GM21529 (cell line): ENCODE data around the gene BRK1.
"Not testable (repeated sequence)": the region's sequence is repeated elsewhere in the genome, so short reads cannot be mapped to it uniquely, and the experiment has no call there.

ENCODE experiments used
- ATAC-seq: cut with Tn5 transposase; IDR thresholded peaks from one replicate; pipeline ENCODE4 v1.9.1; 2021; ENCODE audit not compliant: unreplicated experiment

BRK1 gene

DNA sequence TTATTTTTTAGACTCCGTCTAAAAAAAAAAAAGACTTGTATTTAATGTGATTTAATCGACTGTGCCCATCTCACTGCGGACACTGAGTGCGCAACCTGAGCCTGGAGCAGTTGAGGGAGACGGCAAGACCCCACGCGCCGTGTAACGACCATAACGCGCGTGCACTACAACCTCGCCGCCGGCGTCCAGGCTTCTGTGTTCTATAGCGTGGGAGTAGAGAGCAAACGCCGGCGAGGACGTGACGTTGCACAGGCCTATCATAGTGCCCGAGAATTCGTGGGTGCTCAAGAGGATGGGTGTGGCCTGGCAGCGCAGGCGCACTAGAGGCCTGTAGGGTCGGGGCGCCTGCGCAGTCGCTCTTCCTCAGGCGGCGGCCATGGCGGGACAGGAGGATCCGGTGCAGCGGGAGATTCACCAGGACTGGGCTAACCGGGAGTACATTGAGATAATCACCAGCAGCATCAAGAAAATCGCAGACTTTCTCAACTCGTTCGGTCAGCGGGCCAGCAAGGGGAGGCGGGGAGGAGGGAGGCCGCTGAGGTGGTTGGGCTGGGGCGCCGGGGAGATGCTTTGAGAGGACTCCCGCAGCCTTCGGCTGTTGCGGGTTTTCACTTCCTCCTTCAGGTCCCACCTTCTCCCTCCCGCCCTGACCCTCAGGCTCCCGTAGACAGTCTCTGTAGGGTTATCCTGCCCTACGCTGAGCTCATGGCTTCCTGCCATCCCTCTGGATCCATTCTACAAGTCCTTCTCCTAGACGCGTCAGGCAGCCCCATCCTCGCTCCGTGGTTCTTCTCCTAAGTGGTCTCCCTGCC lies at the start of gene BRK1:
Gene BRK1 (plus strand): TSS at position 350 of the 812 bp plus-strand sequence. CDS start 27 bp downstream, at position 377.
- ATAC-seq, result peak; percentile 98

DNA sequence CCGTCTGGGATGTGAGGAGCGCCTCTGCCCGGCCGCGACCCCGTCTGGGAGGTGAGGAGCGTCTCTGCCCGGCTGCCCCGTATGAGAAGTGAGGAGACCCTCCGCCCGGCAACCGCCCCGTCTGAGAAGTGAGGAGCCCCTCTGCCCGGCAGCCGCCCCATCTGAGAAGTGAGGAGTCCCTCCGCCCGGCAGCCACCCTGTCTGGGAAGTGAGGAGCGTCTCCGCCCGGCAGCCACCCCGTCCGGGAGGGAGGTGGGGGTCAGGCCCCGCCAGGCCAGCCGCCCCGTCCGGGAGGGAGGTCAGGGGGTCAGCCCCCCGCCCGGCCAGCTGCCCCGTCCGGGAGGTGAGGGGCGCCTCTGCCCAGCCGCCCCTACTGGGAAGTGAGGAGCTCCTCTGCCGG lies 45.4 kb upstream of the BRK1 start:
- ATAC-seq, result not testable (repeated sequence)

DNA sequence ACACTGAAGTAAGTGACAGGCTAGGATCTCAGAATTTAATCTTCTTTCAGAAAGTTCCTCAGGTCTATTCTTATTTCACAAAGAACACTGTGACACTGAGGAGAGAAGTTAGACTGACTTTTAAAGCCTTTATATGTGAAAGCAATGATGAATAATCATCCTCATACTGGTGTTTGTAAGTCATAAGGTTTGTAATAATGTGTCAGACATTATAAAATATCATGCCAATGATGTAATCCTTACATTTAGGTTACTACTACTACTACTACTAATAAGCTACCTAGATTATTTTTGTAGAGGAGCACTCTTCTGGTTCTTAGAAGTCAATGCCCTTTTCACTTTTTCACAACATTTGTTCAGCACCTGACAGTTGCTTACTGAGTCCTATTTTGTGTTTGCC lies 40.8 kb upstream of the BRK1 start:
- no peak for ATAC-seq

DNA sequence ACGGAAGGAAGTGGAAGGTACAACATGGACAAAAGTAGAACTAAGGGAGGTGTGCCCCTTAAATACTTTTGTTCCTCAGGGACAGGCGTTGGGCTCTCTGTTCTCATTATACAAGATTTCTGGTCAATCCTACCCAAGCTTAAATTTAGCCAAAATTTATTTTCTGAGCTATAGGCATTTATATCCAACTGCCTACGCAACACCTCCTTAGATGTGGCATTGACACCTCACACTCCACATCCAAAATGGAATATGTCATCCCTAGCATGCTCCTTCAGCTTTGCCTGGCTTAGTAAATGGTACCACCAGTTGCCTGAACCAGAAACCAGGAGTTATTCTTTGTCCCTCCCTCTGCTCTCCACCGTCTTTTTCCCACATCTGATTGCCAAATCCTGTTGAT lies 33.6 kb upstream of the BRK1 start:
- ATAC-seq, result no peak

DNA sequence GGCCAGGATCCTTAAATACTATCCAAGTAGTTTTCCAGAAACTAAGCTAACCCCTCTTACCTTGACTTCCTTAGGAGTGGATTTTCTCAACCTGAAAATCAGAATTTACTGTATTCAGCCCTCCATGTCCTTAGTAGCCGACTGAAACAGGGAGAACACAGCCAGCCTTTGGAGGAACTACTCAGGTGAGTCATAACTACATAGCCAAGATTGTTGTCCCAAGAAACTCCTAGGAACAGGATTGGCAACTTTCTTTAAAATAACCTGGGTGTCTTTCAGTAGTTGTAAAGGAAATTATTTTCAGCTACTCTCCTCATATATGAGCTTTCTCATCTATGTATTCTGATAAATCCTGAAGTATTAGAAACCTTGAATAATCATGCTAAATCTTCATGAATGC lies 29.7 kb upstream of the BRK1 start:
- ATAC-seq, result no peak

DNA sequence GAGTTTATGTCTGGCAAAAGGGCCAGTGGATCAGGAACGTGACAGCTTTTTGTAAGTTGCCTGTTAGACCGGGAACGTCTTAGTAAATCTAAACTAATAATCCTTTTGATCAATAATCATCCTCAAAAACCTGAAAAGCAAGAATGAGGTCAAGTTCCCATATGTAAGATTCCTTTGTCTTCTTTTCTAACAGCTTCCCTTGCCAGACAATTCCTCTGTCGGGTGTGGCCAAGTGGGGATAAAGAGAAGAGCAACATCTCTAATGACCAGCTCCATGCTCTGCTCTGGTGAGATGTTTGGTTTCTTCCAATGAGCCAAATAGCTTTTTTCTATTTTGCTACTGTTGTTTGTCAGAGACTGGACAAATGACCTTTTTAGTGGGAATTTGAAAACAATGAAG lies 27.2 kb upstream of the BRK1 start:
- no peak for ATAC-seq

DNA sequence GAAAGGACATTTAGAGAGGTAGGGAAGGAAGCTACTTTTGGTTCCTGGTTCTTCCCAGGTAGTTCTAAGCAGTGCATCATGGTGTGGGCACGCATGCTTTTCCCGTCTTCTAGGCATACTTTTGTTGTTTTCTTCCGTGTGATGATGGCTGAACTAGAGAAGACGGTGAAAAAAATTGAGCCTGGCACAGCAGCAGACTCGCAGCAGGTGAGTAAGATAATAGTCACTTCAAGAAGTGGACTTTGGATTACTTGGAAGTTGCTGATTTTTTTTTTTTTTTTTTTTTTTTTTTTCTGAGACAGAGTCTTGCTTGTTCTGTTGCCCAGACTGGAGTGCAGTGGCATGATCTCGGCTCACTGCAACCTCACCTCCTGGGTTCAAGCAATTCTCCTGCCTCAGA lies 25.3 kb upstream of the BRK1 start:
- ATAC-seq, result no peak

DNA sequence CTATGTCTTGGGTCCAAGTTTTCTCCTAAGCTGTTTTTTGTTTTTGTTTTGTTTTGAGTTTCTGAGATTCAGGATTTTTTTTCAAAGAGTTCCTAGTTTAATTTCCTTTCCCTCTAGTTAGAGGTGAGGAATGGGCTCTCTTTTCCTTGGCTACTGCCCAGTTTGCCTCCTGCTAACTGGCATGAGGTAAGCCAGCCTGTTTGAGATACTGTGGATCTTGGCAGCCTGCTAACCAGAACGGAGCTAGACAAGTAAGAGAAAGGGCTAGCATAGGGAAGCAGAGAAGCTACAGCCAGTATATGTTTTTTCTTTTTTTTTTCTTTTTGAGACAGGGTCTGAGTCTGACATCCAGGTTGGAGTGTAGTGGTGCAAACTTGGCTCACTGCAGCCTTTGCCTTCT lies 24.7 kb upstream of the BRK1 start:
- not testable (repeated sequence) for ATAC-seq

DNA sequence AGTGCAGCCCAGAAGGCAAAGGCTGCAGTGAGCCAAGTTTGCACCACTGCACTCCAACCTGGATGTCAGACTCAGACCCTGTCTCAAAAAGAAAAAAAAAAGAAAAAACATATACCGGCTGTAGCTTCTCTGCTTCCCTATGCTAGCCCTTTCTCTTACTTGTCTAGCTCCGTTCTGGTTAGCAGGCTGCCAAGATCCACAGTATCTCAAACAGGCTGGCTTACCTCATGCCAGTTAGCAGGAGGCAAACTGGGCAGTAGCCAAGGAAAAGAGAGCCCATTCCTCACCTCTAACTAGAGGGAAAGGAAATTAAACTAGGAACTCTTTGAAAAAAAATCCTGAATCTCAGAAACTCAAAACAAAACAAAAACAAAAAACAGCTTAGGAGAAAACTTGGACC lies 24.1 kb upstream of the BRK1 start:
- ATAC-seq, result not testable (repeated sequence)

DNA sequence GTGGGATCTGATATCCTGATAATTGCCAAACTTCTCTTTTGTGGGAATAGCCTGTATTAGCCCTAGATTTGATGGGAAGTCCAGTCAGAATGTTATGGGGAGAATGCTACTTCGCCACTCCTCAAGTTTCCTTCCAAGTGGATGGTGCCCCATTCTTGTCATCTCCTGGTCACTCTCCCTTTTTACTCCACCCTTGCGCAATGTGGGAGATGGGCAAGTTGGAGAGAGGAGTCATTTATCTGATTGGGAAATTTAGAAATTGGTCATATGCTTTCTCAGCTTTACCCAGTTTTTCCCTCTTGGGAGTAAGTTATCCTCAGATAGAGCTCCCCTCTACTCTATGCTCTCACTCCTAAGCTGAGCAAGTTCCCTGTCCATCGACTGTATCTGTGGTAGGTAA lies 21.8 kb upstream of the BRK1 start:
- no peak for ATAC-seq

DNA sequence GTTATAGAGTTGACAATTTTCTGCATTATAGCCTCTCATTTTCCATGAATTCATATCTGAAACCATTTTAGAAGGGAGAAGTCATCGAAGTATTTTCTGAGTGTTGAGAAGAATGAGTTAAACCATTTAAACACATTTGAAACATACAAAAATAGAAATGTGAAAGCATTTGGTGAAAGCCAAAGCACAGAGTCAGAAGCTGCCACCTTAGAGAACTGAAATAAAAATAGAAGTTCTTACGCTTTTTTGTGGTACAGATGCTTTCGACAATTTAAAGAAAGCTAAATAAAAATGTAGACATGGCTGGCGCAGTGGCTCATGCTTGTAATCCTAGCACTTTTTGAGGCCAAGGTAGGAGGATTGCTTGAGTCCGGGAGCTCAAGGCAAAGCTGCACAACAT lies 16.4 kb upstream of the BRK1 start:
- ATAC-seq, result no peak

DNA sequence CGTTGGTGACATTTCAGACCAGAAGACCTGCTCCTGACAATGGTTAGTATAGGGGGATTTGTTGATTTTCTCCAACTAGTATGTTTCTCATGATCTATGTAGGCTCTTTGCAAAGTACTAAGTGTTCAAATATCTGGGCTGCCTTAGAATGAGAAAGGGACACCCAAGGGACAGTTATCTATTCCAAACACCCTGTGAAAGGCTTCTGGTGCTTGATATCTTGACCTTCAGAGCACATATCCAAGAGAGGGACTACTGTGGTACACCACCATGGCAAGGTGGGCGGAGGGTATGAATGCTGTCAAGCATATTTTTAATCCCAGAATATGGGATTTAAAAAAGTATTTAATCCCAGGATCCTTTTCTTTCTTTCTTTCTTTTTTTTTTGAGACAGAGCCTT lies 8.6 kb upstream of the BRK1 start:
- ATAC-seq, result no peak

DNA sequence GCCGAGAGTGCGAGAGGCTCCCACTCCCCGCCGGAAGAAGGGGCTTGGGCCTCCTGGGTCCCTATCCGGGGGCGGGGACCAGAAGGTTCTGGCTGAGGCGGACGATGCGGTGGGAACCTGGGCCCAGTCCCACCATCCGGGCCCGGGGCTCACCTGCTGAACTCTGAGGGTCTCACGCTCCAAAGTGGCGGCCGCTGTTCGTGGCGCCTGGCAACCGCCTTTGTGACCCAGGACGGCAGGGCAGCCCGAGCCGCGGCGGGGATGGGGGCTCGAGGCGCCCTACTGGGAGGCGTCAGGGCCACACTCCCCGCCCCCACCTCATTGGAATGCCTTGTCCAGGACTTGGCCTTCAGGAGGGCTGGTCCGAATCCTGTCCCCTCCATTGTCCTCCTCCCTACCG lies 7.4 kb upstream of the BRK1 start, which contains the start of gene FANCD2OS:
Gene FANCD2OS (minus strand): TSS at position 165 of the 400 bp plus-strand sequence. CDS start 3,481 bp downstream, outside the sequence.
- no peak for ATAC-seq

DNA sequence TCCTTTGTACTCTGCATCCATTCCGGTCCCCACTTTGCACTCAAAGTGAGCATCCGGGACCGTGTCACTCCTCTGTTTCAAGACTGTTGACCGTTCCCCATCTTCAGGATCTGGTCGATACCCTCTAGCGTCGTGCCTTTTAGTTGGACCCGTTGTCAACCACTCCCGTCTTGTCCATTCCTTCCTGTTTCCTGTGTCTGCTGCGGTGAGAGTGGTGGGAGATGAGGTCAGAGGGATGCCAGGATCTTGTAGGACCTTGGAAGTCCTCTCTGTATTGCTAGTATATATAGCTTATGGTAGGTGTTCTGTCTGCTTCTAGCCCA lies 624 bp downstream of the BRK1 start:
- peak; percentile 7 for ATAC-seq

DNA sequence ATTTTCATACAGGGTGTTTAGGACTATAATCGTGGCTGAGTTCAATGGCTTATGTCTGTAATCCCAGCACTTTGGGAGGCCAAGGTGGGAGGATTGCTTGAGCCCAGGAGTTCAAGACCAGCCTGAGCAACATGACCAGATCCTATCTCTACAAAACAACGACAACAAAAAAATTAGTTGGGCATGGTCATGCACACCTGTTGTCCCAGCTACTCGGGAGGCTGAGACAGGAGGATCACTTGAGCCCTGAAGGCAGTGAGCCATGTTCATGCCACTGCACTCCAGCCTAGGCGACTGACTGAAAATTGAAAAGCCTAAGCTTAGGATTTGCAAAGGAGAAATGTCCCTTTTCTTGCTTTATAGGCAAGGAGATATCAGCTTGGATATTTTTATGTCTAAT lies 1.5 kb downstream of the BRK1 start:
- no peak for ATAC-seq

DNA sequence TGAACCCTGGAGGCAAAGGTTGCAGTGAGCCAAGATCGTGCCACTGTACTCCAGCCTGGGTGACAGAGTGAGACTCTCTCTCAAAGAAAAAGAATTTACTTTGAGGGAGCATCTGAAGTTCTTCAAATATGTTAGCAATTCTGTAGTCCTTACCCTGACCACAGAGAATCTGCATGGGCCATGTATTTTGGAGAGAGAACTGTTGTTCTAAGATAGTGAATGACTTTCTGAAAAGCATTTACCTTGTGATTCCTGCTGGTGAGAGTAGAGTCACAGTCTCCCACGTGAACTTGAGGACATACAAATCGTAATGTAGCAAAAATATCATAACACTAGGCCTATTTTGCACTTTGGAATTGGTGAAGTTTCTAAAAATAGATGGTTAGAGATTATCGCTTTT lies 3.9 kb downstream of the BRK1 start:
- ATAC-seq, result no peak

DNA sequence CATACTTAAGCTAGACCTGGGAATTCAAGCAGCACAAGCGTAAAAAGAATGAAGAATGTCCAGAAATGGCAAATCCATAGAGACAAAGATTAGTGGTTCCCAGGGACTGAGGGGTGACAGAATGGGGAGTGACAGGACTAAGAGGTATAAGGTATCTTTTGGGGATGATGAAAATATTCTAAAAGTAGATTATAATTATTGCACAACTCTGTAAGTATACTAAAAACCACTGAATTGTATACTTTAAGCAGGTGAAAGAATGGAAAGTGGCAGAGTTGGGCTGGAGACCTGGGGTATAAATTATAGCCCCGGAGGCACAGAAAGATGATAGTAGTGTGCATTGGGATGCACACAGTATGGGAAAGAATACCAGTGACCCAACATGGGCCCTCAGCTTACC lies 5.6 kb downstream of the BRK1 start:
- ATAC-seq, result no peak

DNA sequence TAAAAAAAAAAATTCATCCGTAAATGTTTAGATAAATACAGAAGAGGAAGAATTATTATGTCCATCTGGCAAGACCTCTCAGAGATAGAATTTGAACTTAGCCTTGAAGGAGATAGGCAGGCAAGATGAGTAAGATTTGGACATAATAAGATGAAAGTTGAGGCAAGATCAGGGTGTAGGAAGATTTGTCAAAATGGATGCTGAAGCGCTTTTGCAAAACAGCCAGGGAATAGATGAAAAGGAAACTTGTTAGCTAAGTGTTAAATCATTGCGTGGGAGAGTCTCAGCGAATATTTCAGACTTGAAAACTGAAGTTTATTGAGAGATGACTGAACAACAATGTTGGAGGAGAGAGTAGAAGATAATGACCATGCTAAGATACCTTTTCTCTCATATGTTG lies 7.2 kb downstream of the BRK1 start:
- ATAC-seq, result no peak

DNA sequence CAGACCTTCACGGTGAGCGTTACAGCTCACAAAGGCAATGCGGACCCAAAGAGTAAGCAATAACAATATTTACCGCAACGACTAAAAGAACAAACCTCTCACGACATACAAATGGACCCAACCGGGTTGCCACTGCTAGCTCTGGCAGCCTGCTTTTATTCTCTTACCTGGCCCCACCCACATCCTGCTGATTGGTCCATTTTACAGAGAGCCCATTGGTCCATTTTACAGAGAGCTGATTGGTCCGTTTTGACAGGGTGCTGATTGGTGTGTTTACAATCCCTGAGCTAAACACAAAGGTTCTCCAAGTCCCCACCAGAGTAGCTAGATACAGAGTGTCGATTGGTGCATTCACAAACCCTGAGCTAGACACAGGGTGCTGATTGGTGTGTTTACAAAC lies 20.4 kb downstream of the BRK1 start:
- not testable (repeated sequence) for ATAC-seq

DNA sequence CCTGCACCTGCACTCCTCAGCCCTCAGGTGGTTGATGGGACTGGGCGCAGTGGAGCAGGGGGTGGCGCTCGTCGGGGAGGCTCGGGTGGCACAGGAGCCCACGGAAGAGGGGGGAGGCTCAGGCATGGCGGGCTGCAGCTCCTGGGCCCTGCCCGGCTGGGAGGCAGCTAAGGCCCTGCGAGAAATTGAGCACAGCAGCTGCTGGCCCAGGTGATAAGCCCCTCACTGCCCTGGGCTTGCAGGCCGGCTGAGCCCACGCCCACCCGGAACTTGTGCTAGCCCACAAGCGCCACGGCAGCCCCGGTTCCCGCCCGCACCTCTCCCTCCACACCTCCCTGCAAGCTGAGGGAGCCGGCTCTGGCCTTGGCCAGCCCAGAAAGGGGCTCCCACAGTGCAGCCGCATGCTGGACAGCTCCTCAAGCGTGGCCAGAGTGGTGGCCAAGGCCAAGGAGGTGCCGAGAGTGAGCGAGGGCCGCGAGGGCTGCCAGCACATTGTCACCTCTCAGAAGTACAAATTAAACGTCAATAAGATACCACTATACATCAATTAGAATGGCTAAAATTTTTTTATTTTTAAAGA lies 21.0 kb downstream of the BRK1 start:
- no peak for ATAC-seq

DNA sequence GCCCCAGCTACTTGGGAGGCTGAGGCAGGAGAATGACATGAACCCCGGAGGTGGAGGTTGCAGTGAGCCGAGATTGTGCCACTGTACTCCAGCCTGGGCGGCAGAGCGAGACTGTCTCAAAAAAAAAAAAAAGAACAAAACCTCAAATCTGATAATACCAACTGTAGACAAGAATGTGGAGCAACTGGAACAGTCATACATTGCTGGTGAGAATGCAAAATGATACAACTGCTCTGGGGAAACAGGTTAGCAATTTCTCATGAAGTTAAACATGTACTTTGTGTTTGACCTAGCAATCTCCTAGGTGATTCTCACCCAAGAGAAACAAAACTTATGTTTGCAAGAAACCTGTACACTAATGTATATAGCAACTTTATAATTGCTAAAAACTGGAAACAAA lies 21.7 kb downstream of the BRK1 start:
- ATAC-seq, result no peak

DNA sequence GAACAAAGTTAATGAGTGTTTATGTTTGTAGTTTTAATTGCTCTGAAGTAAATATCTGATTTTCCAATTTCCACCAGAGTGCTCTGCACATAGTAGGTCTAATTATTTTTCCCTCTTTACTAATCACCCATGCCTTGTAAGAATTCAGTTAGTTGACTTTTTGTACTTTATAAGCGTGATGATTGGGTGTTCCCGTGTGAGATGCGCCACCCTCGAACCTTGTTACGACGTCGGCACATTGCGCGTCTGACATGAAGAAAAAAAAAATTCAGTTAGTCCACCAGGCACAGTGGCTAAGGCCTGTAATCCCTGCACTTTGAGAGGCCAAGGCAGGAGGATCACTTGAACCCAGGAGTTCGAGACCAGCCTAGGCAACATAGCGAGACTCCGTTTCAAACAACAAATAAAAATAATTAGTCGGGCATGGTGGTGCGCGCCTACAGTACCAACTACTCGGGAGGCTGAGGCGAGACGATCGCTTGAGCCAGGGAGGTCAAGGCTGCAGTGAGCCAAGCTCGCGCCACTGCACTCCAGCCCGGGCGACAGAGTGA lies 25.6 kb downstream of the BRK1 start:
- no peak for ATAC-seq
